GM19372 (cell line): ENCODE measurements around the gene IDH3A.

Source experiments
- ATAC-seq: cut with Tn5 transposase; IDR thresholded peaks from one replicate; pipeline ENCODE4 v1.9.1; 2021; ENCODE audit warnings: mild to moderate bottlenecking, low read depth, moderate library complexity; ENCODE audit not compliant: unreplicated experiment

IDH3A gene

GRCh38 chr15:78162038-78162437 is 12.9 kb downstream of the IDH3A start:
- ATAC-seq = no peak

GRCh38 chr15:78164010-78164409 is 14.8 kb downstream of the IDH3A start:
- no peak for ATAC-seq

GRCh38 chr15:78167227-78167888 is 18.2 kb downstream of the IDH3A start:
- ATAC-seq = peak; percentile 70

- ATAC-seq = no peak
These were observed 19.4 kb downstream of the IDH3A start for GRCh38 chr15:78168608-78169007.

GRCh38 chr15:78170848-78171773 is 21.9 kb downstream of the IDH3A start:
- ATAC-seq = peak; percentile 60

GRCh38 chr15:78171864-78172472 is 22.8 kb downstream of the IDH3A start:
- no peak for ATAC-seq

GRCh38 chr15:78174401-78174800 is 25.2 kb downstream of the IDH3A start:
- no peak for ATAC-seq

- ATAC-seq = no peak
These were observed 26.2 kb downstream of the IDH3A start for GRCh38 chr15:78175330-78175729.

GRCh38 chr15:78177447-78177873 is 28.3 kb downstream of the IDH3A start:
- no peak for ATAC-seq

- no peak for ATAC-seq
These were observed 28.9 kb downstream of the IDH3A start for GRCh38 chr15:78178064-78178463.

GRCh38 chr15:78179286-78179840 is 30.2 kb downstream of the IDH3A start:
- no peak for ATAC-seq

- no peak for ATAC-seq
These were observed 30.7 kb downstream of the IDH3A start for GRCh38 chr15:78179906-78180305.

GRCh38 chr15:78182336-78182700 is 33.2 kb downstream of the IDH3A start:
- ATAC-seq = no peak

- ATAC-seq = no peak
These were observed 33.7 kb downstream of the IDH3A start for GRCh38 chr15:78182821-78183220.

- ATAC-seq = no peak
These were observed 43.8 kb downstream of the IDH3A start for GRCh38 chr15:78192826-78193594.

GRCh38 chr15:78193731-78194567 is 44.8 kb downstream of the IDH3A start:
- ATAC-seq = no peak

GRCh38 chr15:78194568-78194925 is 45.4 kb downstream of the IDH3A start:
- no peak for ATAC-seq

- no peak for ATAC-seq
These were observed 46.6 kb downstream of the IDH3A start for GRCh38 chr15:78195735-78196201.

GRCh38 chr15:78197632-78198031 is 48.5 kb downstream of the IDH3A start:
- ATAC-seq = no peak
